ENCODE measurements around the gene LPP. TPM values are rescaled to one million over a fixed set of nuclear protein-coding genes. Genes with fewer than 3 reads are reported as not detected.

Gene LPP
- total RNA-seq, 4 donors from 2014 or later: 1,872 to 3,079 (median 2,300) TPM

DNA sequence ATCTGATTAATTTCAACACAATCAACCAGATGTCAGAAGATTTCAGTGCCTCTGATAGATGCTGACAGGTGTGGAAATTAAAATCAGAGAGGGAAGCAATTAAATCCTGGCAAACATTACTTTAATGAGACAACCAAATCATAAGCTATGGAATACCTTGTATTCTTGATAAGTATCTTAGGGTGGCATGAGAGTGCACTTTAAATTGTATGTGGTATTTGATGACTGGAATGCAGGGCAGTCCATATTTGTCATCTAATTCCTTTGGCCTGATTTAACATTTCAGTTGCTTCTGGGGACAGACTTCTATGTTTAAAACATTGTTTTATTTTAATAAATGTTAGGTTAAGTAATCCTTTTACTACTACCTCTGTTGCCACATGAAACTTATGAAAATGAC, 184.1 kb downstream of the LPP start:
- TF ChIP-seq, protein P1, sequence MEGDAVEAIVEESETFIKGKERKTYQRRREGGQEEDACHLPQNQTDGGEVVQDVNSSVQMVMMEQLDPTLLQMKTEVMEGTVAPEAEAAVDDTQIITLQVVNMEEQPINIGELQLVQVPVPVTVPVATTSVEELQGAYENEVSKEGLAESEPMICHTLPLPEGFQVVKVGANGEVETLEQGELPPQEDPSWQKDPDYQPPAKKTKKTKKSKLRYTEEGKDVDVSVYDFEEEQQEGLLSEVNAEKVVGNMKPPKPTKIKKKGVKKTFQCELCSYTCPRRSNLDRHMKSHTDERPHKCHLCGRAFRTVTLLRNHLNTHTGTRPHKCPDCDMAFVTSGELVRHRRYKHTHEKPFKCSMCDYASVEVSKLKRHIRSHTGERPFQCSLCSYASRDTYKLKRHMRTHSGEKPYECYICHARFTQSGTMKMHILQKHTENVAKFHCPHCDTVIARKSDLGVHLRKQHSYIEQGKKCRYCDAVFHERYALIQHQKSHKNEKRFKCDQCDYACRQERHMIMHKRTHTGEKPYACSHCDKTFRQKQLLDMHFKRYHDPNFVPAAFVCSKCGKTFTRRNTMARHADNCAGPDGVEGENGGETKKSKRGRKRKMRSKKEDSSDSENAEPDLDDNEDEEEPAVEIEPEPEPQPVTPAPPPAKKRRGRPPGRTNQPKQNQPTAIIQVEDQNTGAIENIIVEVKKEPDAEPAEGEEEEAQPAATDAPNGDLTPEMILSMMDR (IDR thresholded peaks at IDR 0.05): no peak
- no peak for TF ChIP-seq EP300 (IDR thresholded peaks at IDR 0.05)
- TF ChIP-seq POLR2A (IDR thresholded peaks at IDR 0.05; ENCODE audit: low read depth): no peak
- no peak for TF ChIP-seq POLR2AphosphoS5 (IDR thresholded peaks at IDR 0.05)
- intact Hi-C loops (cut with DNase I): no loop called here
- Histone ChIP-seq H3K27ac (replicated peaks in 1 of 4) (peak overlapping the region; percentile 6 to 63 (median 26)), H3K4me1 (peaks cover 25 to 100% (median 89%) of the 10 kb centered on the region in 4 donors), H3K9me3 (no peaks in the 10 kb centered on the region), H3K36me3 (no peaks in the 10 kb centered on the region), H3K4me3 (no peak overlapping the region), H3K27me3 (no peaks in the 10 kb centered on the region)
- DNase-seq (ENCODE audit: extremely low spot score): no peak

DNA sequence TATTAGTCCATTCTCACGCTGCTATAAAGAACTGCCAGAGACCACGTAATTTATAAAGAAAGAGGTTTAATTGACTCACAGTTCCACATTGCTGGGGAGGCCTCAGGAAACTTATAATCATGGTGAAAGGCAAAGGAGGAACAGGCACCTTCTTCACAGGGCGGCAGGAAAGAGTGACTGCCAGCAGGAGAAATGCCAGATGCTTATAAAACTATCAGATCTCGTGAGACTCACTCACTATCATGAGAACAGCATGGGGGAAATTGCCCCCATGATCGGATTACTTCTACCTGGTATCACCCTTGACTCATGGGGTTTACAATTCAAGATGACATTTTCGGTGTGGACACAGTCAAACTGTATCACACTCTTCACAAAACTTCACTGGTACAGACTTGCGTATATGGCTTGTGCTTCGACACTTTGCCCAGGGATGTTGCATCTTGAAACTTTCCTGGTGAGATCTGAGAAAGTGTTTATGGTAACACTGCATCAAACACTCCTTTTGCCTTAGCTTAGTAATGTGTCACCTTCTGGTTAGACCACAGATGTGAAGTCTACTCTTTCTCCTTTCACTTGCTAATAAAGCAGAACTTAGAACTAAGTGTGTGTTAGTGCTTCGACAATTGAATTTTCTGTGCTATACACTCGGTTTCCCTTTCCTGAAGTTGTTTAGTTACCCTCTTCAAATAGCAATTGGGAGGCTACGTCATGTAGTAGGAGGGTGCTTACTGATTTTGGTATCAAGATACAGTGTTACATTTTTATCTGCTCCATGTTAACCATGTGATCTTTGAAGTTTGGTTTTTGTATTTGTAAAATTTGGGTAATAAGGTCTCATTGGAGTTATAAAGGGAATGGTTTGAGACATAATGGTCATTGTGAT, 185.7 kb downstream of the LPP start:
- intact Hi-C loops (cut with DNase I): no loop called here

DNA sequence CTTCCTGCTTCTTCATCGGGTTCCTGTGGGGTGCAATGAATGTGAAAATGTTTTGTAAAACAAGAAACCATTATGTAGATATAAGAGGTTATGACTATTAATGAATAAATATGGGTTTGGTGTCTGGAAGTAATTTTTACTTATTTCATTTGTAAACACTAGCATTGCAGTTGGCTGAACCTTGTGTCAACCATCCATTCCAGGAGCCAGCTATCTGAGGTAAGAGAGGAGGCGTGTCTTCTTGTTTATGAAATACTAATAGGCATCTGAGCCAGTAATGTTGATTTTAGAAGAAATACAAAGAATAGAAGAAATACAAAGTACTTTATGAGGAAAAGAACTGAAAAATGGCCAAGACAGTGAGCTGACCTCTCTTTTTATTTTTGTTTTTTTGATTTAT, 187.5 kb downstream of the LPP start:
- H3K27me3 ChIP-seq: no peaks in the 10 kb centered on the region
- no peaks in the 10 kb centered on the region for H3K36me3 ChIP-seq
- no peak overlapping the region for H3K4me3 ChIP-seq
- WGBS: 78% methylated on average over 2 of the region's 2 CpGs
- H3K27ac ChIP-seq (replicated peaks in 1 of 4): peak overlapping the region in 3 of 4 donors; percentile 15 to 48 (median 41)
- no peak for DNase-seq (ENCODE audit: extremely low spot score)
- TF ChIP-seq POLR2AphosphoS5 (IDR thresholded peaks at IDR 0.05): no peak
- TF ChIP-seq, protein P1 (IDR thresholded peaks at IDR 0.05): no peak
- intact Hi-C loops (cut with DNase I): no loop called here
- H3K9me3 ChIP-seq: no peaks in the 10 kb centered on the region
- H3K4me1 ChIP-seq: peaks cover 45 to 94% (median 93%) of the 10 kb centered on the region in 4 donors

More for the DNA sequence above, 185.7 kb downstream of the LPP start:
- H3K27me3 ChIP-seq: no peaks in the 10 kb centered on the region
- peak in 1 of 2 donors; percentile 28 for TF ChIP-seq POLR2AphosphoS5 (IDR thresholded peaks at IDR 0.05)
- no peak for TF ChIP-seq EP300 (IDR thresholded peaks at IDR 0.05)
- 64% methylated on average over 11 of the region's 11 CpGs for WGBS
- H3K36me3 ChIP-seq: no peaks in the 10 kb centered on the region
- H3K27ac ChIP-seq (replicated peaks in 1 of 4): peak overlapping the region; percentile 27 to 63 (median 46)
- H3K4me1 ChIP-seq: peaks cover 31 to 100% (median 92%) of the 10 kb centered on the region in 4 donors
- no peaks in the 10 kb centered on the region for H3K9me3 ChIP-seq
- DNase-seq (ENCODE audit: extremely low spot score): no peak
- H3K4me3 ChIP-seq: no peak overlapping the region

DNA sequence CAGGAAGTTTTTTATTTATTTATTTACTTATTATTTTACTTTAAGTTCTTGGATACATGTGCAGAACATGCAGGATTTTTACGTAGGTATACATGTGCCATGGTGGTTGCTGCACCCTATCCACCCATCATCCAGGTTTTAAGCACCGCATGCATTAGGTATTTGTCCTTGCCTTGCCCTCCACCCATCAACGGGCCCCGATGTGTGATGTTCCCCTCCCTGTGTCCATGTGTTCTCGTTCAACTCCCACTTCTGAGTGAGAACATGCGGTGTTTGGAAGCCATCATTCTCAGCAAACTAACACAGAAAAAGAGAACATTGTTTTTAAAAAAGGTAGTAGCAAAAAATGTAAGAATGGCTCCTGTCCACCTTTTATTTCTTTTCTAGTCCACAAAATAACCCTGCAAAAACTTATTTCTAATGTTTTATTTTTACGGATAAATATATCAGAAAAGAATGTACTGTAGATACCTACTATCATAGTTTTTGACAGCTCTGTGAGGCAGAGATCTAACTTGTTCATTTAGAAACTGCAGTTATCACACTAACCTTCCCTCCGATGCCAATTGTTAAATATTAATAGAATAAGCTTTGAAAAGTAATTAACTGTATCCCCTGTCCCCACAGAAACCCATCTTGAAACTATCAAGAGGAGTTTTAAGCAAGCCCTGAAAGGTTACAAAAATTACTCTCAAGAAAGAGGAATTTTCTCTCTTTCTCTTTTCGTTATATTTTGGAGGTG, 189.2 kb downstream of the LPP start:
- H3K4me1 ChIP-seq: peaks cover 38 to 91% (median 87%) of the 10 kb centered on the region in 4 donors
- H3K27me3 ChIP-seq: no peaks in the 10 kb centered on the region
- no peak overlapping the region for H3K4me3 ChIP-seq
- TF ChIP-seq EP300 (IDR thresholded peaks at IDR 0.05) (no peak), POLR2AphosphoS5 (IDR thresholded peaks at IDR 0.05) (no peak), POLR2A (IDR thresholded peaks at IDR 0.05; ENCODE audit: low read depth) (no peak)
- TF ChIP-seq, protein P1 (IDR thresholded peaks at IDR 0.05): no peak
- WGBS: 75% methylated on average over 9 of the region's 9 CpGs
- H3K27ac ChIP-seq (replicated peaks in 1 of 4): peak overlapping the region; percentile 60 to 80 (median 70)
- H3K9me3 ChIP-seq: no peaks in the 10 kb centered on the region
- intact Hi-C loops (cut with DNase I): no loop called here
- no peaks in the 10 kb centered on the region for H3K36me3 ChIP-seq
- no peak for DNase-seq (ENCODE audit: extremely low spot score)

DNA sequence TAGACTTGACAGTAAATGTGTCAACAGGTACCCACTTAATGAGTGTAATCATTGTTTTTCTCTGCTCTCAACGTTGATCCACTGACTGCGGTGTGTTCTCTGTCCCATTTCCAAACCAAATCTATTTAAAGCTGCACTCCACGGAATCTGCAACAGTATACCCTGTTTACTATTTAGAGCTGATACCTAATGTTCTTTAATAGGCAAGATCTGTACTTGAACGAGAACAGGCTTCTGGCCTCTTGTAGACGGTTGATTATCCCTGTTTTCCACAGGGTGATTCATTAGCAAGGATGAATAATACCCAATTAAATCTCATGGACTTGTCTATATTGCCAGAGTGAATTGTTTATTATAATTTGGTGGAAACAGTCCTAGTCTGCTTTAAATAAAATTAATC, 189.9 kb downstream of the LPP start:
- H3K9me3 ChIP-seq: no peaks in the 10 kb centered on the region
- H3K4me3 ChIP-seq: no peak overlapping the region
- intact Hi-C loops (cut with DNase I): no loop called here
- no peak for DNase-seq (ENCODE audit: extremely low spot score)
- peak overlapping the region; percentile 60 to 80 (median 70) for H3K27ac ChIP-seq (replicated peaks in 1 of 4)
- 44% methylated on average over 5 of the region's 5 CpGs for WGBS
- no peaks in the 10 kb centered on the region for H3K36me3 ChIP-seq
- peaks cover 38 to 91% (median 87%) of the 10 kb centered on the region in 4 donors for H3K4me1 ChIP-seq
- no peaks in the 10 kb centered on the region for H3K27me3 ChIP-seq
- TF ChIP-seq EP300 (IDR thresholded peaks at IDR 0.05) (no peak), POLR2A (IDR thresholded peaks at IDR 0.05; ENCODE audit: low read depth) (no peak), POLR2AphosphoS5 (IDR thresholded peaks at IDR 0.05) (no peak)
- TF ChIP-seq, protein P1 (IDR thresholded peaks at IDR 0.05): no peak
